Neural cell (in vitro differentiated cells): ENCODE measurements around the gene CARHSP1. TPM values are rescaled to one million over a fixed set of nuclear protein-coding genes. Genes with fewer than 3 reads are reported as not detected.

Experiments
- H2AFZ ChIP-seq: fragments of 200-600, 300-800 bp; sonication (generic), shearing (Covaris generic); 2 replicates; pipeline ENCODE4 v1.6.0; 2014; ENCODE audit warnings: low read depth, mild to moderate bottlenecking, antibody characterized with exemption, low read length, moderate library complexity
- H3F3A ChIP-seq: fragments of 200-600 bp; shearing (Covaris generic); 2 replicates; pipeline ENCODE4 v1.6.1; 2016; ENCODE audit warnings: mild to moderate bottlenecking, moderate library complexity, mixed read lengths, antibody characterized with exemption, low read length; ENCODE audit not compliant: insufficient read depth, poor library complexity, severe bottlenecking
- H3K27ac ChIP-seq: fragments of 200-600, 300-800 bp; sonication (generic), shearing (Covaris generic); 2 replicates; pipeline ENCODE4 v1.5.1; 2014; ENCODE audit warnings: mild to moderate bottlenecking, low read length, moderate library complexity
- H3K27me3 ChIP-seq: fragments of 300-800, 200-600 bp; sonication (generic), shearing (Covaris generic); 2 replicates; pipeline ENCODE4 v1.6.0; 2014; ENCODE audit warnings: mild to moderate bottlenecking, low read depth, low read length, moderate library complexity; ENCODE audit not compliant: insufficient read depth
- H3K36me3 ChIP-seq: fragments of 300-800, 200-600 bp; sonication (generic), shearing (Covaris generic); 2 replicates; pipeline ENCODE4 v1.5.1; 2014; ENCODE audit warnings: mild to moderate bottlenecking, antibody characterized with exemption, low read length, moderate library complexity; ENCODE audit not compliant: insufficient read depth
- H3K4me2 ChIP-seq: fragments of 300-800, 200-600 bp; sonication (generic), shearing (Covaris generic); 2 replicates; pipeline ENCODE4 v1.6.0; 2014; ENCODE audit warnings: mild to moderate bottlenecking, low read length
- H3K4me3 ChIP-seq: fragments of 300-800, 200-600 bp; sonication (generic), shearing (Covaris generic); 2 replicates; pipeline ENCODE4 v1.5.1; 2014; ENCODE audit warnings: mild to moderate bottlenecking, low read length, moderate library complexity
- H3K79me2 ChIP-seq: fragments of 200-600 bp; shearing (Covaris generic); replicated peaks from 2 replicates; pipeline ENCODE4 v1.6.0; 2014; ENCODE audit warnings: mild to moderate bottlenecking, low read length, moderate library complexity; ENCODE audit not compliant: insufficient read depth
- H3K9ac ChIP-seq: fragments of 300-800, 200-600 bp; sonication (generic), shearing (Covaris generic); 2 replicates; pipeline ENCODE4 v1.6.1; 2016; ENCODE audit warnings: mild to moderate bottlenecking, low read length, mixed read lengths
- H3K9me2 ChIP-seq: fragments of 200-600 bp; shearing (Covaris generic); 2 replicates; pipeline ENCODE4 v1.6.1; 2016; ENCODE audit warnings: mild to moderate bottlenecking, low read length, mixed read lengths; ENCODE audit not compliant: insufficient read depth
- H3K9me3 ChIP-seq: fragments of 200-600, 300-800 bp; sonication (generic), shearing (Covaris generic); 2 replicates; pipeline ENCODE4 v1.6.1; 2016; ENCODE audit warnings: mild to moderate bottlenecking, mixed run types, low read length, moderate library complexity, mixed read lengths
- H4K20me1 ChIP-seq: fragments of 200-600 bp; shearing (Covaris generic); 2 replicates; pipeline ENCODE4 v1.6.1; 2016; ENCODE audit warnings: mild to moderate bottlenecking, mixed run types; ENCODE audit not compliant: insufficient read depth
- CTCF ChIP-seq: fragments of 450-650 bp; IDR thresholded peaks from 2 replicates; pipeline ENCODE4 v1.5.1; 2014; ENCODE audit warnings: antibody characterized with exemption, mild to moderate bottlenecking, moderate library complexity; ENCODE audit not compliant: poor library complexity, severe bottlenecking
- EP300 ChIP-seq: fragments of 450-650 bp; conservative IDR thresholded peaks from 2 replicates; pipeline ENCODE4 v1.6.1; 2014; ENCODE audit warnings: antibody characterized with exemption, mild to moderate bottlenecking, moderate library complexity; ENCODE audit not compliant: poor library complexity, severe bottlenecking
- EZH2 ChIP-seq: fragments of 200-600, 300-800 bp; shearing (Covaris generic), sonication (generic); IDR thresholded peaks from 2 replicates; pipeline ENCODE4 v1.6.1; 2014; ENCODE audit warnings: antibody characterized with exemption, low read length, borderline replicate concordance, mild to moderate bottlenecking; ENCODE audit not compliant: insufficient read depth, poor library complexity, severe bottlenecking
- MXI1 ChIP-seq: fragments of 450-650 bp; conservative IDR thresholded peaks from 2 replicates; pipeline ENCODE4 v1.6.1; 2014; ENCODE audit warnings: antibody characterized with exemption, mild to moderate bottlenecking; ENCODE audit not compliant: poor library complexity, severe bottlenecking
- POLR2AphosphoS5 ChIP-seq: IDR thresholded peaks from 2 replicates; pipeline ENCODE4 v1.6.1; 2012
- RAD21 ChIP-seq: fragments of 450-650 bp; conservative IDR thresholded peaks from 2 replicates; pipeline ENCODE4 v1.6.1; 2014; ENCODE audit warnings: antibody characterized with exemption, mild to moderate bottlenecking, moderate library complexity
- REST ChIP-seq: IDR thresholded peaks from 2 replicates; pipeline ENCODE4 v1.6.1; 2012; ENCODE audit warnings: borderline replicate concordance
- SMC3 ChIP-seq: fragments of 450-650 bp; conservative IDR thresholded peaks from 2 replicates; pipeline ENCODE4 v1.6.1; 2014; ENCODE audit warnings: antibody characterized with exemption, mild to moderate bottlenecking, moderate library complexity; ENCODE audit not compliant: poor library complexity
- TAF1 ChIP-seq: IDR thresholded peaks from 2 replicates; pipeline ENCODE4 v1.6.1; 2012; ENCODE audit warnings: low read depth
- polyA plus RNA-seq: library from polyadenylated mRNA; depleted of rRNA; stranded (reverse); fragments of >200 nt; gene quantifications from 2 replicates; pipeline ENCODE4 v1.2.3, GENCODE V29; 2014

Gene CARHSP1
- polyA plus RNA-seq, 1 donor from 2014 or later, result 102 TPM

- no peak overlapping the region for H2AFZ ChIP-seq
- no peaks in the 10 kb centered on the region for H3K9me3 ChIP-seq
- no peak overlapping the region for H3K9ac ChIP-seq
- H3F3A ChIP-seq, result no peaks in the 10 kb centered on the region
- no peaks in the 10 kb centered on the region for H3K36me3 ChIP-seq
- H3K27me3 ChIP-seq, result no peaks in the 10 kb centered on the region
- TF ChIP-seq POLR2AphosphoS5 (no peak), CTCF (no peak)
- H3K79me2 ChIP-seq, result no peaks in the 10 kb centered on the region
- H4K20me1 ChIP-seq, result no peaks in the 10 kb centered on the region
- H3K27ac ChIP-seq, result peak overlapping the region; percentile 41
- H3K4me3 ChIP-seq, result no peak overlapping the region
- no peaks in the 10 kb centered on the region for H3K9me2 ChIP-seq
- no peak overlapping the region for H3K4me2 ChIP-seq
Measured at GRCh38 chr16:8832717-8833105, 36.1 kb downstream of the CARHSP1 start.

DNA sequence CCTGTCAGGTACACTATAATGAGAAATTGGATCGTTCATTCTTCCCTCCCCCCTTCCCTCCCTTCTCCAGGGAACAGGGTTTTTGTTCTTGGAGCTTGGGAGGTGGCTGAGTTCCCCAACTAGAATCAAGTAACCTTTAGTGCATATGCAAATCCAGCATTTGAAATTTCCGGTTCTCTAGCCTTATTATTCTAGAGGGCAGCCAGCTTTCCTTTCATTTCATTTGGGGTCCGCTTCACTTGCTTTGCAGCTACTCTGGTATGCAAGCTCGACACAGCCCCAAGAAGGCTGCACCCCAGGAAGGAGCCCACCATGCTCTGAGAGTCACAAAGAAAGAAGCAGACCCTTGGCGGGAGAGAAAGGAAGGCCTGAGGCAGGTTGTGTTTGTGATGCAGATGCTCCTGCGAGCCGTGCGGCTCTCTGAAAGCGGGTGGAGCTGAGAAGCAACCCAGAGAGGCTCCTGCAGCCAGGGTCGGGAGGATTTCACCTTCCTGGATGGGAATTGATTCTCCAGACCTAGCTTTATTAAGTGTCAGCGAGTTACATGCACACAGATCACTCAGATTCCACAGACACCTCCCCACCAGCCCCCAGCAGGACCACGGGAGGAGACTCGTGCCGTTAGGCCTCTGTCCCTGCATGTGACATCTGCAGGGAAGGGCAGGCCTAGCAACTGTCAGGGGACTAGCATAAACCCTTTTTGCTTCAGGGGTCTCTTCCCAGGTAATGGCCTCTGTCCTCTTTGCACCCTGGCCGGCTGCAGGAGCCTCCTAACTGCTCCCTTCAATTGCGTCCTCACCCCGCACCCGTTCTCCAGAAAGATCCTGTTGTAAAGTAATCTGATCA lies 36.7 kb downstream of the CARHSP1 start:
- no peak overlapping the region for H3K4me2 ChIP-seq
- no peak for TF ChIP-seq SMC3
- peak overlapping the region; percentile 41 for H3K27ac ChIP-seq
- H3K36me3 ChIP-seq, result no peaks in the 10 kb centered on the region
- no peaks in the 10 kb centered on the region for H3K27me3 ChIP-seq
- no peaks in the 10 kb centered on the region for H4K20me1 ChIP-seq
- peak overlapping the region; percentile 12 for H3K4me3 ChIP-seq
- H2AFZ ChIP-seq, result no peak overlapping the region
- H3K79me2 ChIP-seq, result no peaks in the 10 kb centered on the region
- no peaks in the 10 kb centered on the region for H3F3A ChIP-seq
- no peaks in the 10 kb centered on the region for H3K9me2 ChIP-seq
- H3K9ac ChIP-seq, result peak overlapping the region; percentile 52
- H3K9me3 ChIP-seq, result no peaks in the 10 kb centered on the region

- Histone ChIP-seq H2AFZ (no peak overlapping the region), H3K9me3 (no peaks in the 10 kb centered on the region), H4K20me1 (no peaks in the 10 kb centered on the region), H3K4me2 (no peak overlapping the region), H3K4me3 (no peak overlapping the region), H3K9ac (peak overlapping the region; percentile 52), H3K36me3 (no peaks in the 10 kb centered on the region), H3K9me2 (no peaks in the 10 kb centered on the region), H3K27me3 (no peaks in the 10 kb centered on the region), H3F3A (no peaks in the 10 kb centered on the region), H3K27ac (no peak overlapping the region), H3K79me2 (no peaks in the 10 kb centered on the region)
- TF ChIP-seq RAD21 (no peak), TAF1 (no peak), EZH2 (no peak), REST (no peak), SMC3 (no peak), EP300 (no peak), MXI1 (no peak)
Measured at GRCh38 chr16:8831450-8831849, 37.4 kb downstream of the CARHSP1 start.
